Measurements from ENCODE around the gene TGM2. TPM values are rescaled to one million over a fixed set of nuclear protein-coding genes. Genes with fewer than 3 reads are reported as not detected.
A peak's percentile ranks its signal among the peaks of the same experiment; 100 is the strongest.

The TGM2 gene
- total RNA-seq, 4 donors from 2014 or later = 72.0 to 200 (median 73.4) TPM

GRCh38 chr20:38098952-38099351, 66.1 kb downstream of the TGM2 start:
- TF ChIP-seq CTCF (IDR thresholded peaks at IDR 0.05) = no peak
- no peak for DNase-seq (ENCODE audit: low spot score)
- ATAC-seq (ENCODE audit: low FRiP score) = no peak

- DNase-seq (ENCODE audit: low spot score) (no peak), ATAC-seq (ENCODE audit: low FRiP score) (peak; percentile 19)
- TF ChIP-seq CTCF (IDR thresholded peaks at IDR 0.05) = no peak
Measured at GRCh38 chr20:38095017-38095686, 69.9 kb downstream of the TGM2 start.

- DNase-seq (ENCODE audit: low spot score) (no peak), ATAC-seq (ENCODE audit: low FRiP score) (peak; percentile 63)
Measured at GRCh38 chr20:38094373-38094891, 70.6 kb downstream of the TGM2 start.

GRCh38 chr20:38093641-38094077, 71.4 kb downstream of the TGM2 start:
- ATAC-seq (ENCODE audit: low FRiP score) (no peak), DNase-seq (ENCODE audit: low spot score) (no peak)
- no peak for TF ChIP-seq CTCF (IDR thresholded peaks at IDR 0.05)

More at GRCh38 chr20:38094373-38094891, 70.6 kb downstream of the TGM2 start:
- no peak for TF ChIP-seq CTCF (IDR thresholded peaks at IDR 0.05)

GRCh38 chr20:38092915-38093314, 72.2 kb downstream of the TGM2 start:
- DNase-seq (ENCODE audit: low spot score) (no peak), ATAC-seq (ENCODE audit: low FRiP score) (no peak)
- TF ChIP-seq CTCF (IDR thresholded peaks at IDR 0.05) = no peak

- ATAC-seq (ENCODE audit: low FRiP score) (no peak), DNase-seq (ENCODE audit: low spot score) (no peak)
- TF ChIP-seq CTCF (IDR thresholded peaks at IDR 0.05) = no peak
Measured at GRCh38 chr20:38092260-38092857, 72.7 kb downstream of the TGM2 start.
